NCI-H1694 (cell line): ENCODE data around the gene PLIN4.

Experiments
- DNase-seq: peaks from one replicate; lab custom pipeline; 2025; lab: John Stamatoyannopoulos, UW

The PLIN4 gene

GRCh38 chr19:4505570-4506448 is 12.5 kb downstream of the PLIN4 start:
- DNase-seq: no peak

DNA sequence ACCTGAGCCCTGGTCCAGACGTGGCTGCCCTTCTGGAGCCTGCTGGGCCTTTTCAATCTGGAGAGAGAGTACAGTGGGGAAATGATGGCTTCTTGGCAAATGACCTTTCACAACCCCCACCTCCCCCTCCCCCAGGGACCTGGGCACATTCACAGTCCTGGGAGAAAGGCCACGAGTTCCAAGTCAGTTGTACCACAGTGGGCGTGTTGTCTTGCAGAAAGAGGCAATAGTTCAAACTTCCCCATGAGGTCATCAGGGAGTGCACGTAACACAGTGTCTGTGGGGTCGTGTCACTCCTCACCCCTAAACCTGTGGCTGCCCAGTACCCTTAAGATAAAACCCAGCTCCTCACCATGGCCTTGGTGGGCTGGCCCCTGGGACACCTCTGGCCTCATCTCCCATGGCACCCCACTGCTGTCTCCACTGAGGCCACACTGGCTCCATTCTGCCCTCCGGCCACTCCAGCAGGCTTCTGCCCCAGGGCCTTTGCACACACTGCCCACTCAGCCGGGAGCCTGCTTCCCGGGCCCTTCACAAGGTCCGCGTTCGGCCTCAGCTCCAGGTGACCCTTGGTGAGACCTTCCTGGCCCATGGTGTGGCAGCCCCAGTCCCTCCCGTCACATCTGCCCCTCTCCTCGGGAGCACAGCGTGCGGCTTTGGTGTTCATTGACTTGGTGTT is 13.3 kb downstream of the PLIN4 start:
- DNase-seq: no peak

DNA sequence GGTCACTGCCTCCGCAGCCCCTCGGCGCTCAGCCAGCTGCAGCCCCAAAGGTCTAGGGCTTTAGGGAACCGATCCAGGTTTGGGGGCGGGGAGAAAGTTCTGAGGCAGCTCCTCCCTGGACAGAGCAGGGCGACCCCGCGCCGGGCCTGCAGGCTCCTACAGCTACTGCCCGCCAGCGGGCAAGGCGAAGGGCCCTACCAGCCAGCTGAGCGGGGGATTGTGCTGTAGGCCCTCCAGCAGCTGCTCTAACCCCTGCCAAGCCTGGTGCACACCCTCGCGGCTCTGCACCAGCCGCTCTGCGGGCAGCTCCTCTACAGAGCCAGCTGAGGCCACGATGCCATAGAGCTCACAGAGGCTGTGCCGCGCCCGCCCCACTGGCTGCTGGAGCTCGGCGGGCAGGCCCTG is 14.0 kb downstream of the PLIN4 start:
- no peak for DNase-seq

GRCh38 chr19:4503825-4504170 is 14.5 kb downstream of the PLIN4 start:
- DNase-seq: no peak

DNA sequence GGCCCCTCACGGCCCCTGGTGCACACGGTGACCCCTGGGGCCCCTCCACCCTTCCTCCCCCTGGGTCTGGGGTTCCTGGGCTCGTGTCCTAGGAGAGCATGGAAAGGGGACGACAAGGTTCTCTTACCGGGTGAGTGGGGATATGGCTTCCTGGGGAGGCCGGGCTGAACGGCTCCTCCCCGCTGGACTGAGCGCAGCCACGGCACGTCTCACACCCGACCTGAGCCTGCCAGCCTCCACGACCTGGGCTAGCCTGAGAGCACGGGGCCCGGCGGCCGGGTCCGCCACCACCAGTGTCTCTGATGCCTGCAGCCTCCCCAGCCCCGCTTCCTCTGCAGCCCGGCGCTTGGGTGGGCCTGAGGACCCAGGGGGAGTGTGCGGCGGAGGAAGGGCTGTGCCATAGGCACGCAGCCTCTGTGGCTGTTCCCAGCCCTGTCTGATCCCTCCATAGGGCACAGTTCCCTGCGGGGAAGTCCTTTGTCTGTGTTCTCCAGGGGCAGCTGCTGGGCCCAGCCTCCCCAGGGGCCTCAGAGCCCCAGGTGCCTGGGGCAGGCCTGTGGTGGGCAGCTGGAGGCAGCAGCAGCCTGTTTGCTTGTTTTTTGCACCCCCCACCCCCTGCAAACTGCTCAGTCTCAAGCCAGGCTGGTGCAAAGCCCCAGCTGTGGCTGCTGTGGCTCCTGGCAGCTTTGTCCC is 15.0 kb downstream of the PLIN4 start:
- DNase-seq: no peak

DNA sequence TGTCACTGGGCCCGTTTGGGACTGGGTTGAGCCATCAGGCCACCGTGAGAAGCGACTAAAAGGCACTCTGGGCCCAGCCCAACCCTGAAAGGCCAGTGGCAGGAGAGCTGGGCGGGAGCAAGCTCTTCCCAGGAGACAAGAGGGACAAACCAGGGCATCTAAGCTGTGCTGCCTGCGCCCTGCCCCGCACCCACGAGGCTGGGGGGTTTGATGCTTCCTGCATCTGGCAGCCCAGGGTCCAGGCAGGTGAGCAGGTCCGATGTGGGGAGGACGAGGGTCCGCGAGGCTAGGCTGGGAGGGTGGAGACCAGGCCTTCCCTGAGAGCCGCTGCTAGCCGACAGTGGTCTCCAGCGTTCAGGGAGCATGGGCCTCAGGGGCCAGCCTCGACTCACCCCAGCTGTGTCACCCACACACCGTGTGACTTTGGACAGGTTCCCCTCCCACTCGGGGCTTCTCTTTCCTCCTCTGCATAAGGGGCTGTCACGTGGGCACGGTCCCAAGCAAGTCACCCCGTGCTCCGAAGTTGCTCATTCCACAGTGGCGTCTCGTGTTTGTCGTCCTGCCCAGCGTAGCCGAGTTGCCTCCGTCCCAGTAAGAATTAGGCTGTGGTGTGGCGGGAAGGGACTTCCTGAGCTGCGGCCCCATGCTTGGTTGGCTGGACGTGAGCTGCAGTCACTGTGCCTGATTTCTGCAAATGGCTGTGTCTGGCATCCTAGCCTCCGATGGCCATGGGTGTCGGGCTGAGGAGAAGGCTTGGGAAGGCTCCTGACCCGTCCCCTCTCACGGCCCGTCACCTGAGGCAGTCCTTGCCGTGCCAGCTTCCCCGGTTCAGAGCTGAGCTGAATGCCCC is 15.8 kb downstream of the PLIN4 start:
- no peak for DNase-seq

GRCh38 chr19:4501691-4502090 is 16.6 kb downstream of the PLIN4 start:
- no peak for DNase-seq

DNA sequence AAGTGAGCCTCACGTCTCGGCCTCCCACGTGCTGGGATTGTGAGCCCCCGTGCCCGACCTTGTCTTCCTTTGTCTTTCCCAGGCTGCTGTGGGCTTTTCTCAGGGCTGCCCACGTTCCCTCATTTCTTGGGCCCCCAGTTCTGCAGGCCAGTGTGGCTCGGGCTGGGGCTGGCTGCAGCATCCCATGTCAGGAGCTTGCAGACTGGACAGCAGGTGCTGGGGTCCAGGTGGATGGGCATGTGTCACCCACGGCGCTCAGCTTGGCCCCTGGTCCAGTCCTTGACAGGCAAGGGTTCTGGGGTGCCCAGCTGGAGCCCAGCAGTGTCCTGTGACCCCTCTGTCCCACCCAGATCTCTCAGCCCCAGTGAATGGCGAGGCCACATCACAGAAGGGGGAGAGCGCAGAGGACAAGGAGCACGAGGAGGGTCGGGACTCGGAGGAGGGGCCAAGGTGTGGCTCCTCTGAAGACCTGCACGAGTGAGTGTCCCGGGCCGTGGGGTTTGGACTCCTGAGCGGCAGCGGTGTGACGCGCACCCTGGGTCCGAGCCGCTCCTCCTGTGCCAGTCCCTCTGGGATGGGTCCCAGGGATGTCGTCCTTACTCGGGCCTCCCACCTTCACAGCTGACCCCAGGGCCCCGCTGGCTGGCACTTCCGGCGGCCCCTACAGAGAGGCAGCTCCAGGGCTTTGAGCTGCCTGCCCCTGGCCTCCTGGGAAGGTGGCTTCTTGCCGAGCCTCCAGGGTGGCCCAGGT is 17.3 kb downstream of the PLIN4 start:
- no peak for DNase-seq

DNA sequence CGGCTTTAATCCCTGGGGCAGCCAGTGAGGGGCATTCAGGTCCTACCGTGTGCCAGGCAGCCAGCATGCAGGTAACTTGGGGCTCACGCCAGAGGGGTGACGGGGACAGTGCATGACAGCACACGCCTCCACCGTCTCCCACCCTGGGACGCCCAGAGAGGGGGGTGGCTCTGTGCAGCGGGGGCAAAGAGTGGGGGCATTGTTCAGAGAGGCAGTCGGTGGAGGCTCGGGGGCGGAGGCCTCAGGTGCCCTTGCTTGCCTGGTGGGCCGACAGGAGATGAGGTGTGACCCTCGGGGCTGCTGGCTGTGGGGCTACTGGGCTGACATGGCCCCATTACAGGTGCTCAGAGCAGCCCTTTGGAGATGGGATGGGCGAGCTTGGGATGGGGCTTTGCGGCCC is 18.4 kb downstream of the PLIN4 start:
- no peak for DNase-seq

DNA sequence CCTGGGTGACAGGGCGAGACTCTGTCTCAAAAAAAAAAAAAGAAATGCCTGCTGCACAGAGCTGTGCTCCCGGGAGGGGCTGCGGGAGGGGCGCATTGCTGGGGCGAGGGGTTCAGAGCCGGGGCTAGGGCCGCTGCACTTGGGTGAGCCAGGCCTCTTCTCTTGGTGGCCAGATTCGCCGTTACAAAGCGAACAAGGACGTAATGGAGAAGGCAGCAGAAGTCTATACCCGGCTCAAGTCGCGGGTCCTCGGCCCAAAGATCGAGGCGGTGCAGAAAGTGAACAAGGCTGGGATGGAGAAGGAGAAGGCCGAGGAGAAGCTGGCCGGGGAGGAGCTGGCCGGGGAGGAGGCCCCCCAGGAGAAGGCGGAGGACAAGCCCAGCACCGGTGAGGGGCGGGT is 19.0 kb downstream of the PLIN4 start:
- no peak for DNase-seq

DNA sequence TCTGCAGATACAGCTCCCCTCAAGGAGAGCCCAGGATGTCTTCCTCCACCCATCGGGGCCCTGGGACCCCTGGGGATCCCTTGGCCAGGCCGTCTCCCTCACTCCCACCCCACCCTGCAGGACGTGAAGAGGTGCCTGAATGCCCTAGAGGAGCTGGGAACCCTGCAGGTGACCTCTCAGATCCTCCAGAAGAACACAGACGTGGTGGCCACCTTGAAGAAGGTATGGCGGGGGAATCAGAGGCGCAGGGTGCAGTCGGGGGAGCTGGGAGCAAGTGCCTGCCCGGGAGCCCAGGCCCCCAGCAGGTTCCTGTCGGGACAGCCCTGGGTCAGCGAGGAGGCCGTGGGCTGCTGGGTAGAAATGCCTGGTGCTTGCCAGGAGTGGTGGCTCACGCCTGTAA is 19.6 kb downstream of the PLIN4 start:
- no peak for DNase-seq

DNA sequence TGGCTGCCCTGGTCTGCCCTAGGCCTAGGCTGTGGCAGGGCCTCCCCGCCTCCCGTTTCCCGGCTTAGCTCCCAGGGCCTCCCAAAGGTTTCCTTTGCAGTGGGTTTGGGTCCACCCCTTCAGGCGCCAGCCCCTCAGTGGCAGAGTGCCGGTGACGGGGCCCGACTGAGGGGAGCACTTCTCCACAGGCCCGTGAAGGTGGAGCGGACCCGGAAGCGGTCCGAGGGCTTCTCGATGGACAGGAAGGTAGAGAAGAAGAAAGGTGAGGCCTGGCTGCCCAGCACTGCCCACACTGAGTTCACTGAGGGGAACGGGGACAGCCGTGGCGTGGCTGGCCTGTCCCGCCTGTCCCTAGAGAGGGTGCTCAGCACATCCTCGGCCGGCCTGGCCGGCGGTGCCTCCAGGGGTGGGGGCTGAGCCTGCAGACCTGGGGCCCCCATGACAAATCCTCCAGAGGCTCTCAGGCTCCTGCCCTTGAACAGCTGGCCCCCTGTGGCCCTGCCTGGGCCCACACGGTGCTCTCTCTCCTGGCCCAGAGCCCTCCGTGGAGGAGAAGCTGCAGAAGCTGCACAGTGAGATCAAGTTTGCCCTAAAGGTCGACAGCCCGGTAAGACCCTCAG is 20.4 kb downstream of the PLIN4 start:
- no peak for DNase-seq

GRCh38 chr19:4496304-4496703 is 22.0 kb downstream of the PLIN4 start:
- DNase-seq: no peak

- DNase-seq: no peak
Measured at GRCh38 chr19:4495471-4495870, 22.8 kb downstream of the PLIN4 start.

DNA sequence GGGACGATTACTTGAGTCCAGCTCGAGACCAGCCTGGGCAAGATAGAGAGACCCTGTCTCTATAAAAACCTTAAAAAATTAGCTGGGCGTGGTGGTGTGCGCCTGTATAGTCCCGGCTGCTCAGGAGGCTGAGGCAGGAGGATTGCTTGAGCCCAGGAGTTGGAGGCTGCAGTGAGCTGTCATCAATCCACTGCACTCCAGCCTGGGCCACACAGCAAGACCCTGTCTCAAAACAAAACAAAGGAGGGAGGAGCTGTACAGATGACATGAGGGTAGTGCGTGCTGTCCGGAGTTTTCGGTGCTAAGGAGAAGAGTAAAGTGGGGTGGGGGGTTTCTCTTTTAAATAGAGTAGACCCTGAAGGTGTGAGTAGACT is 23.6 kb downstream of the PLIN4 start:
- no peak for DNase-seq

GRCh38 chr19:4493929-4494690 is 24.2 kb downstream of the PLIN4 start:
- DNase-seq: no peak

GRCh38 chr19:4493104-4493928 is 25.0 kb downstream of the PLIN4 start:
- no peak for DNase-seq

DNA sequence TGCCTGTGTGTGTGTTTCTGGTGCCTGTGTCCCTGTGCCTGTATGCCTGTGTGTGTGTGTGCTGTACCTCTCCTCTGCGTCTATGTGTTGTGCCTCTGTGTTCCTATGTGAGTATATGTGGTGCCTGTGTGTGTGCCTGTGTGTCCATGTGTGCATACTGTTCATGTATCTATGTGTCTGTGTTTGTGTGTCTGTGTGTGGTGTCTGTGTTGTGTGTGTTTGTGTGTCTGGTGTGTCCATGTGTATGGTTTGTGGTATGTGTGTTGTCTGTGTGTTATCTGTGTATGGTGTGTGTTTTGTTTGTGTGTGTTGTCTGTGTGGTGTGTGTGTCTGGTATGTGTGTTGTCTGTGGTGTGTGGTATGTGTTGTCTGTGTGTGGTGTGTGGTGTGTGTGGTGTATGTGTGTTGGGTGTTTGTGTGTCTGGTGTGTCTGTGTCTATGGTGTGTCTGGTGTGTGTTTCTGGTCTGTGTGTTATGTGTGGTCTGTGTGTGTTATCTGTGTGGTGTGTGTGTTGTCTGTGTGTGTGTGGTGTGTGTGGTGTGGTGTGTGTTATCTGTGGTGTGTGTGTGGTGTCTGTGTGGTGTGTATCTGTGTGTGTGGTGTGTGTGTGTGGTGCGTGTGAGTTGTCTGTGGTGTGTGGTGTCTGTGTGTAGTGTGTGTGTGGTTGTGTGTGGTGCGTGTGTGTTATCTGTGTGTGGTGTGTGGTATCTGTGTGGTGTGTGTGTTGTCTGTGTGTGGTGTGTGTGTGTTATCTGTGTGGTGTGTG is 25.8 kb downstream of the PLIN4 start:
- DNase-seq: no peak

DNA sequence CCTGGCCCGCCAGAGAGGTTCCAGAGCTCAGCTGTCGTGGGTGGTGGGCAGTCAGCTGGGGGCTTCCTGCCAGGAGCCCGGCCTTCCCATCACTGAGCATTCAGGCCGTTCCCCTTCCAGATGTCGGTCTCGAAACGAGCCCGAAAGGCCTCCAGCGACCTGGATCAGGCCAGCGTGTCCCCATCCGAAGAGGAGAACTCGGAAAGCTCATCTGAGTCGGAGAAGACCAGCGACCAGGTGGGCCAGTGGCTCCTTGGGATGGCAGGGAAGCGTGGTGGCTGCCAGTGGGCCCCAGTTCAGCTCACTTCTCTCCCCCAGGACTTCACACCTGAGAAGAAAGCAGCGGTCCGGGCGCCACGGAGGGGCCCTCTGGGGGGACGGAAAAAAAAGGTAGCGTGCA is 26.8 kb downstream of the PLIN4 start:
- no peak for DNase-seq
